Gastroesophageal sphincter (tissue), 3 donors: ENCODE data around the gene CEBPB.

Source experiments
- POLR2A ChIP-seq, 2 donors: fragments of 450-650 bp; IDR thresholded peaks; one replicate each; pipeline ENCODE4 v1.6.1; 2017; ENCODE audit warnings: antibody characterized with exemption in 2 of 2, mild to moderate bottlenecking in 2 of 2, moderate library complexity in 1 of 2
- TF ChIP-seq, protein P1 (sequence below), 4 experiments: fragments of 200-600 bp in 2 of 4; fragments of 450-650 bp in 2 of 4; sonication (generic) in 1 of 4; IDR thresholded peaks; one replicate each; pipeline ENCODE4 v1.5.1; 2017 to 2019; ENCODE audit warnings: antibody characterized with exemption in 4 of 4, mild to moderate bottlenecking in 2 of 4, moderate library complexity in 2 of 4

DNA sequence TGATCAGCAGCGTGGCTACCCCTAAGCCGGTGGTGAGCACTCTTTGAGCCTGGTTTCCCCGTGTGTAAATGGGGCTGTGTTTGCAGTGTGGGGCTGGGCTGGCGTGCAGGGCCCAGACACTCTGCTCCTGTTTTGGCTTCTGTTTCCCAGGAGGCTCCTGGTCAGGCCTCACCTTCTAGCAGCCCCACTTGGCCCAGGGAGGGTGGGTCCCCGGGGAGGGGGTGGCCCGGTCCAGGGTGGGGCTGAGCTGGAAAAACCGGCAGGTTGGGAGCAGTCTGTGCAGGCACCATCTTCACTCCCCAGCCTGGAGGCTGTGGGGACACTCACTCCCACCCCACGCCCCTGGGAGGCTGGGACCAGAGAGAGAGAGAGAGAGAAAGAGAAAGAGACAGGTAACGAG is 25.3 kb downstream of the CEBPB start:
- TF ChIP-seq, protein P1, sequence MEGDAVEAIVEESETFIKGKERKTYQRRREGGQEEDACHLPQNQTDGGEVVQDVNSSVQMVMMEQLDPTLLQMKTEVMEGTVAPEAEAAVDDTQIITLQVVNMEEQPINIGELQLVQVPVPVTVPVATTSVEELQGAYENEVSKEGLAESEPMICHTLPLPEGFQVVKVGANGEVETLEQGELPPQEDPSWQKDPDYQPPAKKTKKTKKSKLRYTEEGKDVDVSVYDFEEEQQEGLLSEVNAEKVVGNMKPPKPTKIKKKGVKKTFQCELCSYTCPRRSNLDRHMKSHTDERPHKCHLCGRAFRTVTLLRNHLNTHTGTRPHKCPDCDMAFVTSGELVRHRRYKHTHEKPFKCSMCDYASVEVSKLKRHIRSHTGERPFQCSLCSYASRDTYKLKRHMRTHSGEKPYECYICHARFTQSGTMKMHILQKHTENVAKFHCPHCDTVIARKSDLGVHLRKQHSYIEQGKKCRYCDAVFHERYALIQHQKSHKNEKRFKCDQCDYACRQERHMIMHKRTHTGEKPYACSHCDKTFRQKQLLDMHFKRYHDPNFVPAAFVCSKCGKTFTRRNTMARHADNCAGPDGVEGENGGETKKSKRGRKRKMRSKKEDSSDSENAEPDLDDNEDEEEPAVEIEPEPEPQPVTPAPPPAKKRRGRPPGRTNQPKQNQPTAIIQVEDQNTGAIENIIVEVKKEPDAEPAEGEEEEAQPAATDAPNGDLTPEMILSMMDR (IDR thresholded peaks at IDR 0.05) = no peak
- no peak for TF ChIP-seq POLR2A (IDR thresholded peaks at IDR 0.05)
